Measurements from ENCODE around the gene IGSF21. TPM values are rescaled to one million over a fixed set of nuclear protein-coding genes. Genes with fewer than 3 reads are reported as not detected.
"Not testable (repeated sequence)": the region's sequence is repeated elsewhere in the genome, so short reads cannot be mapped to it uniquely, and the experiment has no call there.

IGSF21 gene
- polyA plus RNA-seq, 4 donors: 0.17 to 0.49 (median 0.39) TPM

GRCh38 chr1:18343581-18343980 is 236.0 kb downstream of the IGSF21 start:
- no peak for DNase-seq (ENCODE audit: low read depth in 4 of 4, low spot score in 3 of 4)

GRCh38 chr1:18344755-18345154 is 237.2 kb downstream of the IGSF21 start:
- DNase-seq (ENCODE audit: low read depth in 4 of 4, low spot score in 3 of 4): no peak

DNA sequence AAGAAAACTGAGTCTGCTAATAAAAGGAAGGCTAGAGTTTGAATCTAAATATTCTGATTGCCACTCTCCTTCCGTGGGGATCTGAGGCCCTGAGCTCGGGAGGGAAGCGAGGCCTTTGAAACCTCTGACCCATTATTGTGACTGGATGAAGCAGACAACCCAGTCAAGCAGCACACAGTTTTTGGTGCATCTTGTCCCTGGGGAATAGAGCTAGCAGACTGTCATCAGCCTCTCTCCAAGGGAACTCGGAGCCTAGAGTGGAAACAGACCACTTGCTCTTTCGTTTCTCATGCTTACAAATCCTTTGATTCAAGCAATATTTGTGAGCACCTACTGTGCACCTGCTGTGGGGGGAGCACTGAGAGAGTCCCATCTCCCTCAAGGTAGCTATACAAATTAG is 240.0 kb downstream of the IGSF21 start:
- DNase-seq (ENCODE audit: low read depth in 4 of 4, low spot score in 3 of 4): no peak

GRCh38 chr1:18348354-18348753 is 240.8 kb downstream of the IGSF21 start:
- peak in 1 of 4 donors; percentile 14 for DNase-seq (ENCODE audit: low read depth in 4 of 4, low spot score in 3 of 4)

GRCh38 chr1:18350747-18351146 is 243.1 kb downstream of the IGSF21 start:
- no peak for DNase-seq (ENCODE audit: low read depth in 4 of 4, low spot score in 3 of 4)

DNA sequence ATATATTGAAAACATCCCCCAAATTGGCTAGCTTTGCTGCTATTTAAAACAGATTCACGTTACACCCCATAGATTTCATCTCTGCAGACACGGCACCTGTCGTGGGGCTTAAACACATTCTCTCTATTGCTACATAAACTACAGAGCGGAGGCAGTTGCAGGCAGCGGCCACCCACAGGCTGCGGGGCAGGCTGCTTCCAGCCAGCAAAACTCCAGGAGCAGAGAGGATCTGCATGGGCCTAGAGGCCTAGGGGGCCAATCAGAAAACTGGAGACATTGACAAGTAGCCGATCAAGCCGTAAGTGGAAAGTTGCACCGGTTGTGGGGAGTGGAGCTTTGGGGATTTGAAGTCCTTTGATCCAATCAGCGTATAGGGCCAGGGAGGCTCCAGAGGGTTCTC is 244.1 kb downstream of the IGSF21 start:
- DNase-seq (ENCODE audit: low read depth in 4 of 4, low spot score in 3 of 4): no peak

DNA sequence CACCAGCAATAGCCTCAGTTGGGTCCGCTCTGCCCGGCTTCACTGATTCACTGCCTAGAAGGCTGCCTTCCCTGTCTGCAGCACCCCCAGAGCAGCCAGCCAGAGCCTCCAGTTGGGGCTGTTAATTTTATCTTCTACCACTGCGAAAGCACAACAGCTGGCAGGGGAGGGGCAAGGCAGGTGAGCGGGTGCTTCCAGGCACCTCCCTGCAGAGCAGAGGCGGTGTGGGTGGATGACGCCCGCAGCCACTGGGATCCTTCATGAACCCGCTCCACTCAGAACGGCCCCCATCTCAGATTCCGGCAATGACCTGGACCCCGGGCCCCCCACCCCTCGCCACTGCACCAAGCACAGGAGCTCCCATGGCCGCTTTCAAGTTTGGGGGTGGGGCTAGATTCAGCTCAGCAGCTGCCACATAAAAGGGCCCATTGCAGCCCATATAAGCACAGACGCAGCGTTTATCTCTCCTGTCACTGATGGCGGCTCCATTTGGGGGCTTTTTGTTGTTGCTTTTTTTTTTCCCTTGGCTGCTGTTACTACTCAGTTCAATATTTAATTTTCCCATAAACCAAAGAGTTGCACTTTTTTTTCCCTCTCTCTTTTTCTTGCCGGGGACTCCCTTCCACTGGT is 245.2 kb downstream of the IGSF21 start:
- DNase-seq (ENCODE audit: low read depth in 4 of 4, low spot score in 3 of 4): peak in 1 of 4 donors; percentile 20

GRCh38 chr1:18353528-18353927 is 245.9 kb downstream of the IGSF21 start:
- no peak for DNase-seq (ENCODE audit: low read depth in 4 of 4, low spot score in 3 of 4)

DNA sequence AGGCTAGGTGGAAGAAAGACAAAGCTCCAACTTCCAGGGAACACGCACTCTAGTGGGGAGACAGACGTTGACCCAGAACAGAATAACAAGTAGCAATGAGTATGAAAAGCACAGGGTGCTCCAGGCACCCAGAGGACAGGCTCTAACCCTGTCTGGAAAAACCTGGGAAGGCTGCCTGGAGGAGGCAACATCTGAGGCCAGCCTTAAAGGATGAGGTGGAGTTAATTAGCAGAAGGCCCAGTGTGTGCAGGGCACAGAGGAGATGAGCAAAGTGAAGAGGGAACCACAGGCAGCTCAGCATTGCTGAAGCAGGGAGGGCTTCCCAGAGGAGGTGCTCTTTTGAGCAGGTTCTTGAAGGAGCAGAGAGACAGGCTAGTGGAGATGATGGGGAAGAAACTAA is 246.4 kb downstream of the IGSF21 start:
- DNase-seq (ENCODE audit: low read depth in 4 of 4, low spot score in 3 of 4): no peak

DNA sequence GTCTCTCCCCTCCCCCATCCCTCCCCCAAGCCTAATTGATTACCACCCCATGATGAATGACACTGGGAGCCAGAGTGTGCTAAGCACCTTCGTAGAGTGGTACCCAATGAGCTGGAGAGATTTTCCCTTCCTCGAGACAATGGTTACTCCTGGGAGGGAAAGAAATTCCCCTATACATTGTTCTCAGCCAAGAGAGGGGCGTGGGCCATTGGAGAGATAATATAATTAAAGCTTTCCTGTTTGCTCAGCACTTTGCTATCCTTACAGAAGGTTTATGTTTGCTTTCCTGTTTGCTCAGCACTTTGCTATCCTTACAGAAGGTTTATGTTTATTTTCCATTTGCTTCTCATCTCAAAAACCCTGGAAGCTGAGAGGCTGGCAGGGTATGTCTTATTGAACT is 247.0 kb downstream of the IGSF21 start:
- no peak for DNase-seq (ENCODE audit: low read depth in 4 of 4, low spot score in 3 of 4)

DNA sequence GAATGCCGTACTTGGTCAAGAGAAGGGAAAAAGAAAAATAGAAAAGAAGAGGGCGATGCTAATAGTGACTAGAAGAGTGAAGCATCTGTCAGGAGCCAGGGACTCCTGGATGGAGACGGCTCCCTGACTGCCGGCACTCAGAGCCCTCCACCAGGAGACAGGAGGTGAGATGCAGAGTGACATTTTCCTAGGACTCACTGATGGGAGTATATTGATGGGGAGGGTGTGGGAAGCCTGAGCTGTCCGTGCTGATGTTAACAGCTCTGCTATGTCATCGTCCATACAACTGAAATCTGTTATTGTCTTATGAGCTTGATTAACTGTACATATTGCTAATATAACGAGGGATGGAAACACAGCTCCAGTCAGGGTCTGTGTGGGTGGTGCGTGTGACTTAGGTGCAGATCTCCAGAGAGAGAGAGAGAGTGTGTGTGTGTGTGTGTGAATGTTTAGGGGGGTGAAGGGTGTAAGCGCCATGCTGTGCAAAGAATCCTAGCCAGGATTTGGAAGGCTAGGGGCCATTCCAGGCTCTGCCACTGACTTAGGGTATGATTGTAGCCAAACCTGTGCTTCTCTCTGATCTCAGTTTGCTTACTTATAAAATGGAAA is 250.1 kb downstream of the IGSF21 start:
- no peak for DNase-seq (ENCODE audit: low read depth in 4 of 4, low spot score in 3 of 4)

- DNase-seq (ENCODE audit: low read depth in 4 of 4, low spot score in 3 of 4): no peak
Observed at GRCh38 chr1:18358600-18358999, 251.0 kb downstream of the IGSF21 start.

DNA sequence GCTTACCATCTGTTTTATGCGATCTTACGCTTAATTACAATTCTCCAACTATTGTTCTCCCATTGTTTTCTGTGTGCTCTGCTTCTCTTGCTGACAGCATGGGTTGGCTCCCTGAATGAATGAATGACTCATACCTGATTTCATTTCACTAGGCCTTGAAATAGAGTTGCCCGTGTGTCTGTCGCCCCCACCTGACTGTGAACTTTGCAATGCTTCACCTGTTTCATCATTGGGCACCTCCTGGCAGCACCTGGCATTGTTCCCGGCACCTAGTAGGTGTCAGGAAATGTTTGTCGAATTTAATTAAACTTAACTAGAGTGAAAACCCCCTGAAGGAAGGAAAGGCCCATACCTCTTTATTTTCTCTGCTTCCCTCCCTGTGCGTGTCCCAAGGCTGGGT is 252.7 kb downstream of the IGSF21 start:
- DNase-seq (ENCODE audit: low read depth in 4 of 4, low spot score in 3 of 4): no peak

GRCh38 chr1:18362150-18362549 is 254.6 kb downstream of the IGSF21 start:
- no peak for DNase-seq (ENCODE audit: low read depth in 4 of 4, low spot score in 3 of 4)

DNA sequence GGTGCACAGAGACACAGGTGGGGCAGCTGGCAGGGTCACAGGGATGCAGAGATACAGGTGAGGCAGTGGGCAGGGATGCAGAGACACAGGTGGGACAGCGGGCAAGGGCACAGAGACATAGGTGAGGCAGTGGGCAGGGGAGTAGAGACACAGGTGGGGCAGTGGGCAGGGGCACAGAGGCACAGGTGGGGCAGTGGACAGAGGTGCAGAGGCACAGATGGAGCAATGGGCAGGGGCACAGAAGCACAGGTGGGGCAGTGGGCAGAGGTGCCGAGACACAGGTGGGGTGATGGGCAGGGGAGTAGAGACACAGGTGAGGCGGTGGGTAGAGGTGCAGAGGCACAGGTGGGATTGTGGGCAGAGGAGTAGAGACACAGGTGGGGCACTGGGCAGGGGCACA is 255.8 kb downstream of the IGSF21 start:
- DNase-seq (ENCODE audit: low read depth in 4 of 4, low spot score in 3 of 4): no peak

DNA sequence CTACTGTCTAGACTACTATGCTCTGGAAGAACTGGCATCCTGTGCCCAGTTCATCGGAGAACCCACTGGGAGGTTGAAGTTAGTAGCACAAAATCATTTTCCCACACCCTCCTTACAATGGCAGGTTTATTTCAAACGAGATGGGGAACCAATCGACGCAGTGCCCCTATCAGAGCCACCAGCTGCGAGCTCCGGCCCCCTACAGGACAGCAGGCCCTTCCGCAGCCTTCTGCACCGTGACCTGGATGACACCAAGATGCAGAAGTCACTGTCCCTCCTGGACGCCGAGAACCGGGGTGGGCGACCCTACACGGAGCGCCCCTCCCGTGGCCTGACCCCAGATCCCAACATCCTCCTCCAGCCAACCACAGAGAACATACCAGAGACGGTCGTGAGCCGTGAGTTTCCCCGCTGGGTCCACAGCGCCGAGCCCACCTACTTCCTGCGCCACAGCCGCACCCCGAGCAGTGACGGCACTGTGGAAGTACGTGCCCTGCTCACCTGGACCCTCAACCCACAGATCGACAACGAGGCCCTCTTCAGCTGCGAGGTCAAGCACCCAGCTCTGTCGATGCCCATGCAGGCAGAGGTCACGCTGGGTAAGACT is 257.6 kb downstream of the IGSF21 start:
- DNase-seq (ENCODE audit: low read depth in 4 of 4, low spot score in 3 of 4): no peak

DNA sequence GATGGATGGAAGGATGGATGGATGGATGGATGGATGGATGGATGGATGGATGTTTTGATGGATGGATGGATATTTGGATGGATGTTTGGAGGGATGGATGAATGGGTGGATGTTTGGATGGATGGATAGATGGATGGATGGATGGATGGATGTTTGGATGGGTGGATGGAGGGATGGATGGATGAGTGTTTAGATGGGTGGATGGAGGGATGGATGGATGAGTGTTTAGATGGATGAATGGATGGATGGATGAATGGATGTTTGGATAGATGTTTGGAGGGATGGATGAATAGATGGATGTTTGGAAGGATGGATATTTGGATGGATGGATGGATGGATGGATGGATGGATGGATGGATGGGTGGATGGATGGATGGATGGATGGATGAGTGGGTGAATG is 264.9 kb downstream of the IGSF21 start:
- DNase-seq (ENCODE audit: low read depth in 4 of 4, low spot score in 3 of 4): not testable (repeated sequence)

- DNase-seq (ENCODE audit: low read depth in 4 of 4, low spot score in 3 of 4): no peak
Observed at GRCh38 chr1:18373151-18373550, 265.6 kb downstream of the IGSF21 start.

DNA sequence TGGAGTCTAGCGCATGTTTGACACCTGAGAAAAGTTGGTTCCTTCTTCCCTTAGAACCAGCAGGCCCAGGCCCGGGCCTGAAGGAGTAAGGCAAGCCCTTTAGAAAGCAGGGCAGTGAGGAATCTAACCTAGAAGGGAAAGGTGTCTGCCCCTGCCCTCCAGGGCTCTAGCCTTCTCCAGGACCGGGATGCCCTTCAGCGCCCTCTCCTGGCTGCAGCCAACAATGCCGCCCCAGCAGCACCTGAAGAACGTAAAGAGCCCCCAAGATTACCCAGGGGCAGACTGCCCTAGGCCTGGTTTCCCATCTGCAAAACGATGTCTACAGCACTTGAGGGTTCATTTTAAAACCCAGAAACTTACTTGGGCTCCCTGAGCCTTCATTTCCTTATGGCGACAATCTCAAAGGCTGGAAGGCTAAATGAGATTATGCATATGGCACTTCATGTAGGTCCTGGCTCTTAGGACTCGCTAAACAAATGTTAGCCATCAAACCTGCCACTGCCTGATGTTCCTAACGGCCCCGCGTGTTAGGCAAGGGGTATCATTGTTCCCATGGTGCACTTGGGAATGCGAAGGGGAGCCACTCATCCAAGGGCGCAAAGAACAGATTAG is 266.4 kb downstream of the IGSF21 start:
- DNase-seq (ENCODE audit: low read depth in 4 of 4, low spot score in 3 of 4): no peak

DNA sequence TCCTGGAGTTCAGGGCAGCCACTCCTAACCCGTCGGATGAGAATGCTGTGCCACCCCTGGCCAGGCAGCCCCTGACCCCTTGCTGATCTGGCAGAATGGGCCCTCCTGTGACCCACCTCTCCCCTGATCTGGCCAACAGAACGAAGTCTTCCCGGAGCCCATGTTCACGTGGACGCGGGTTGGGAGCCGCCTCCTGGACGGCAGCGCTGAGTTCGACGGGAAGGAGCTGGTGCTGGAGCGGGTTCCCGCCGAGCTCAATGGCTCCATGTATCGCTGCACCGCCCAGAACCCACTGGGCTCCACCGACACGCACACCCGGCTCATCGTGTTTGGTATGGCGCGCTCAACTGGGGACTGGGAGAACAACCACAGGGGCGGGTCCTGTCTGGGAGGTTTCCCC is 269.1 kb downstream of the IGSF21 start:
- DNase-seq (ENCODE audit: low read depth in 4 of 4, low spot score in 3 of 4): no peak

DNA sequence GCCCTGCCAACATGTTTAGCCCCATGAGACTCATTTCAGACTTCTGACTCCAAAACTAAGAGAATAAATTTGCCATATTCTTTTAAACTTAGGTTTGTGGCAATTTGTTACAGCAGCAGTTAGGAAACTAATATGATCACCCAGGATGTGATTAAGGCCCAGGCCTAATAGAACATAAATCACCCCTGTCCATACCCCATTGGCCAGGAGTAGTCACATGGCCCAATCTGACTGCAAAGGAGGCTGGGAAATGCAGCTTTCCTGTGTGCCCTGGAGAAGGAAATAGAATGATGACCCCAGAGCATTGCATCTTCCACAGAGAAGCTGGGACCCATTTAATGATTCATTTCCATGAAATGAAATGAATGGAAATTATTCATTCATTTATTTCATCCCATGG is 272.7 kb downstream of the IGSF21 start:
- DNase-seq (ENCODE audit: low read depth in 4 of 4, low spot score in 3 of 4): no peak

DNA sequence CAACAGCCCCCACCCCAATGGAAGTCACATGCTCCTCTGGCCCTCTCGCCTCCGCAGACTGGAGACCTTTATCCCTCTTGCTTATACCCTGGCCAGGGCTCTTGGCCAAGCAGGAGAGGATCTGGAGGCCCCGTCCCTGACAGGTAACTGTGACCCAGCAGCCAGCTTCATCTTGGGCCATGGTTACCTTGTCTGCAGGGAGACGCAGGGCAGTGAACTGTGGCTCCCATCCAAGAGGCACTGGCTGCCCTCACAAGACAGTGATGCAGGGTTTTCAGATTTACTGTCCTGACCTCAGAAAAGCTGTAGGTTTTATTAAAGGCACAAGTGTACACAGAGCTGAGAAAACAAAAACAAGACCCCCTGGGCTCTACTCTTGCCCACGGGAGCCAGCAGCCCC is 276.5 kb downstream of the IGSF21 start:
- no peak for DNase-seq (ENCODE audit: low read depth in 4 of 4, low spot score in 3 of 4)
